Loucy (cell line): ENCODE data around the gene TSC22D4.

ENCODE experiments used
- CTCF ChIP-seq: fragments of 200-600 bp; sonication (generic); conservative IDR thresholded peaks from 2 replicates; pipeline ENCODE4 v1.5.1; 2014; ENCODE audit warnings: mild to moderate bottlenecking, antibody characterized with exemption, low read length
- EZH2phosphoT487 ChIP-seq: fragments of 200-600 bp; IDR thresholded peaks from 2 replicates; pipeline ENCODE4 v1.6.1; 2018; ENCODE audit warnings: antibody characterized with exemption, mild to moderate bottlenecking, moderate library complexity, borderline replicate concordance

GRCh38 chr7:100516135-100516812 lies 37.3 kb upstream of the TSC22D4 start:
- TF ChIP-seq CTCF = no peak
- TF ChIP-seq EZH2phosphoT487 = no peak
